HG02938 (cell line): ENCODE data around the gene TTC9B.
"Not testable (repeated sequence)": the region's sequence is repeated elsewhere in the genome, so short reads cannot be mapped to it uniquely, and the experiment has no call there.

Experiments used
- ATAC-seq: cut with Tn5 transposase; IDR thresholded peaks from one replicate; pipeline ENCODE4 v1.9.1; 2021; ENCODE audit warnings: mild to moderate bottlenecking, moderate library complexity; ENCODE audit not compliant: unreplicated experiment

Gene TTC9B

GRCh38 chr19:40175820-40176219 is 42.4 kb downstream of the TTC9B start:
- no peak for ATAC-seq

- no peak for ATAC-seq
These were observed 44.1 kb downstream of the TTC9B start for GRCh38 chr19:40174092-40174491.

GRCh38 chr19:40171293-40171692 is 46.9 kb downstream of the TTC9B start:
- ATAC-seq, result not testable (repeated sequence)

- not testable (repeated sequence) for ATAC-seq
These were observed 47.7 kb downstream of the TTC9B start for GRCh38 chr19:40170303-40170989.

GRCh38 chr19:40169482-40170302 is 48.5 kb downstream of the TTC9B start:
- ATAC-seq, result not testable (repeated sequence)
